ENCODE results near the gene DNM3.

Gene DNM3

GRCh38 chr1:171919891-171920887, 78.9 kb downstream of the DNM3 start:
- no peak for DNase-seq (ENCODE audit: low read depth)

DNA sequence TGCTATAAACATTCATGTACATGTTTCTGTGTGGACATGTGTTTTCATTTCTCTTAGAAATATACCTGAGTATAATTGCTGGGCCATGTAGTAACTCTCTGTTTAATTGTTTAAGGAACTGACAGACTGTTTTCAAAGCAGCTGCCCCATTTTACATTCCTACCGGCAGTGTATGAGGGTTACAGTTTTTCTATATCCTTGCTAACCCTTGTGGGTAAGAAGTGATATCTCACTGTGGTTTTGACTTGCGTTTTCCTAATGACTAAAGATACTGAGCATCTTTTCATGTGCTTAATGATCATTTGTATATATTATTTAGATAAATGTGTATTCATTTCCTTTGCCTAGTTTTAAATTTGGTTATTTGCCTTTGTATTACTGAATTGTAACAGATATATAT, 81.7 kb downstream of the DNM3 start:
- no peak for DNase-seq (ENCODE audit: low read depth)

- DNase-seq (ENCODE audit: low read depth), result no peak
Observed at GRCh38 chr1:171929121-171929520, 87.8 kb downstream of the DNM3 start.

- no peak for DNase-seq (ENCODE audit: low read depth)
Observed at GRCh38 chr1:171931752-171932151, 90.5 kb downstream of the DNM3 start.

- DNase-seq (ENCODE audit: low read depth), result no peak
Observed at GRCh38 chr1:171934664-171935063, 93.4 kb downstream of the DNM3 start.

DNA sequence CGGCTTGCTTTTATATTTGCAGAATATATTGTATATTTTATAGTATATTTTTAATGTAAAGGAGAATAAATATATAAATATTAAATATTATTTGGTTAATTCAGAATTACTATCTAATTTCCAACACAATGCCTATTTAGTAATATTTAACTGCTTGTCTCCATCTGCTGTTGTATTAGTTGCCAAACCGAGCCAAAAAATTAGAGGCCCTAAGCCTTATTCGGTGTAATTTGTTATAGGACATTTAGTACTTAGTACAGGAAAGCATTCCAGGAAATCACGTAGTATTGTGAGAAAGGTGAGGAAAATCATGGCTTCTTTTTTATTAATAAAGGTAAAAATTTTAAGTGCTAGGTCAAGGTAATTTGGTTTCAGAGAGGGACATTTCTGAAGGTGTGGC, 93.8 kb downstream of the DNM3 start:
- DNase-seq (ENCODE audit: low read depth), result no peak

DNA sequence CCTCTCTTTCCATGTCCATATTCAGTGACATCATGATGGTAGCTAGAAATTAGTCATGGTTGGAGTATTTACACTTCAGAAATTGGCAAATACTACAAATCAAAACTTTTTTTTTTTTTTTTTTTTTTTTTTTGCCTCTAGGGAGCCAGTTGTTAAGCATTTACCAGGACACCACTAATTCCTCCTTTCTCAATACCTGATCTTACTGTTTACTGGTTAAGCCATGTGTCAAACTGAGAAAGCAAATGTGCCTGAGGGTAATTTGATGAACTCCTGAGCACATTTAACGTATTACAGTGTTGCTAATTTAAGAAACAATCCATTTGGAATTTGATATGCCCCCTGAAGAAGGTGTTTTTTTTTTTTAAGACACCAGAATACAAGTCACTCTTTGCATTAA, 94.4 kb downstream of the DNM3 start:
- no peak for DNase-seq (ENCODE audit: low read depth)

- DNase-seq (ENCODE audit: low read depth), result no peak
Observed at GRCh38 chr1:171937938-171938337, 96.6 kb downstream of the DNM3 start.

DNA sequence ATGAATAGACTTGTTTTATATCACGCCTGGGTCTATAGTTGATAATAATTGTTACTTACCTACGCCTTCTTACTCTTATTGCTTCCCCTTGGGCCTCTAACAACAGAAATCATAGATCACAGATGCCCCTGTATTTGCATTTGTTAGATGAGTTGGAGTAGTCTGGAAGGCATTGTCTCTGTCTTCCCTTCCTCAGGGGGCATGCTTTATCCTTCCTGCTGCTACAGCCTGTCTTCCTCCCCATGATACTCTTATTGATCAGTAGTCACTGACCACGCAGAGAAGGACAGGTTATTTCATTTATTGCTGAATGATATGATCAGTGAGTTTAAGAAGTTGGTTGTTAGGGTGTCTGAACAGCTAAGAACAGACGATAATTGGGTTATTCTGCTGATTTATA, 98.4 kb downstream of the DNM3 start:
- DNase-seq (ENCODE audit: low read depth), result no peak

- no peak for DNase-seq (ENCODE audit: low read depth)
Observed at GRCh38 chr1:171940368-171940767, 99.1 kb downstream of the DNM3 start.

DNA sequence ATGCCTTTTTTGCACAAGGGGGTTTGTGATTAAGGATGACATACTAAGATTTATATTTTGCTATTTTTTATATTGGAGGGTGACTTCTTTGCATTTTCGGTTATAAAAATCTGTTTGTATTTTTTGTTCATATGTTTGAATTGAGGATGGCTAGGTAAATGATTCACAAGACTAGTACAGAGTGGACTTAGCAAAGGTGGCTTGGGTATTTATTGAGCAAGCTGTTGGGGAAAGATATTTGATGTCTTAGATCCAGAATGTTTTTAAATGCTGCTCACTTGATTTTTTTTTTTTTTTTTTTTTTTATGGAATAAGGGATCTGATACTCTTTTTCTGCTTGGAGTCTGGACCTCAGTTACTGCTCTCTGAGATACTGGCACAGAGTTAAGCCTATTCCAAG, 100.6 kb downstream of the DNM3 start:
- DNase-seq (ENCODE audit: low read depth), result no peak

GRCh38 chr1:171943973-171944561, 102.8 kb downstream of the DNM3 start:
- no peak for DNase-seq (ENCODE audit: low read depth)

DNA sequence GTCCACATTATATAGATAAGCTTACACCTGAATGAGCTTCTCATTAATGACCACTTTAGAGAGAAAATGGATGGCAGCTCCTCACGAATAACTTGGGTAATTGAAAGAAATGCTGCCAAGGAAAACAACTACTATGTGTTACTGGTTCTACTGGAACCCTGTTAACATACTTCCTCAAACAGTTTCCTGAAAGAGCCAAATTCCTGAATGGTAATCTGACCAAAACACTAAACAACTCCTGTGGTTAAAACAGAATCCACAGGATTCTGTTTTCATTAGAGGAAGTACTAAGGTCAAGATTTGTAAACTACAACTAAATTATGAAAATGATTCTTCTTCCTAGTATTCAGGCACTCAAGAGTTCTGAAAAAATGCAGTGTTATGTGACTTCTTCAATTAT, 107.2 kb downstream of the DNM3 start:
- no peak for DNase-seq (ENCODE audit: low read depth)

- no peak for DNase-seq (ENCODE audit: low read depth)
Observed at GRCh38 chr1:171949316-171949715, 108.0 kb downstream of the DNM3 start.

- no peak for DNase-seq (ENCODE audit: low read depth)
Observed at GRCh38 chr1:171953835-171954234, 112.5 kb downstream of the DNM3 start.

DNA sequence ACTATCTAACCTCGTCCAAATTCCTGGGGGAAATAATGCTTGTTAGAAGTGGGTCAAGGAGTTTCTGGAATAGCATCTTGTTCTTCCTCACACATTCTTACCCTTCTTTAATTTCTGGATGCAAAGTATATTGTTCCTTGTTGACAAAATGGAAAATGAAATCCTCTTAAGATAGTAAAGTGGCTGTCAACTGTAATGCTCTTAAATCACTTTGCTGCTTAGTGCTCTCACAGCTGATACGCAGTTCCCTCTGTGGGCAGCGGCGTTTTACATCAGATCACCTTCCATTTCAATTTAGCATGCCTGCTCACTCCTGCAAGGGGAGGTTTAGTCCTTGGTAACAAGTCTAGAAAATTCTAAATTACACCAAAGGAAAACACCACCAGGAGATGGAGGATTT, 113.1 kb downstream of the DNM3 start:
- no peak for DNase-seq (ENCODE audit: low read depth)

DNA sequence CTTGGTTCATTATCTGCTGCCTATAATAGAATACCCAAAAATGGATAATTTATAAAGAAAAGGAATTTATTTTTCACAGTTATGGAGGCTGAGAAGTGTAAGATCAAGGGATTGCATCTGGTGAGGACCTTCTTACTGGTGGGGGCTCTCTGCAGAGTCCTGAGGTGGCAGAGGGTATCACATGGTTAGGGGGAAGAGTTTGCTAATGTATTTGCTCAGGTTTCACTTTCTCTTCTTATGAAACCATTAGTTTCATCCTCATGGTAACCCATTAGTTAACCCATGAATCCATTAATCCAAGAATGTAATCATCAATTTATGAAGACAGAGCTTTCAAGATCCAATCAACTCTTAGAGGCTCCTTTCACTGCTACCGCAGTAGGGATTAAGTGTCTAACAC, 120.6 kb downstream of the DNM3 start:
- DNase-seq (ENCODE audit: low read depth), result no peak

DNA sequence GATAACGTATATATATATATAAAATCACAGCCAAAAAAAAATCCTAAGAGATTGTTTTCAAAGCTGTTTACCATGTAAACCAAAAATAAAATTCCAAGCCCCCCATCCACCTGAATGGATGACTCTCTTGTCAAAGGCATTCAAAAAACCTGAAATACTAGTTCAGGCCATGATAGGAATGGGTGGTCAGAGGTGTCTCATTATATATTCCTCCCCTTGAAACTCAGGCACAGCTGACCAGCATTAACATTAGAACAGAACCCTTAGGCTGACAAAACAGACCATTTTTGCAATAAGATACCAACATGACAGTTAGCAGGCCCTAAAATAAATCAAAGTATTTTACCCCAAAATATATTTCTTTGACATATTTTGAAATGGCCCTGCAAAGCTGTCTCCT, 122.5 kb downstream of the DNM3 start:
- DNase-seq (ENCODE audit: low read depth), result no peak

DNA sequence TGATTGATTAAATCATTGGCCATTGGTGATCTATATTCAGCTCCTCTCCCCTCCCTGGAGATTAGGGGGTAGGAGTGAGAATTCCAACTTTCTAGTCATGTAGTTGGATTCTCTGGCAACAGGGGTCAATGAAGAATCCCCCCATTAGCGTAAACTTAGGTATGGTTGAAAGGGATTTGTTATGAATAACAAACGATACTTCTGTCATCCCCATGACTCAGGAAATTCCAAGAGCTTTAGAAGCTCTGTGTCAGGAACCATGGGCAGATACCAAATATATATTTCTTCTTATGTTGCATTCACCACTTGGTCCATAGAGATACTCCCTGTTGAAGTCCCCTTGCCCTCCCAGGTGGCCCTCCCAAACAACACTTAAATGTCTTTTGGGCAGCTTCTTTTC, 124.5 kb downstream of the DNM3 start:
- no peak for DNase-seq (ENCODE audit: low read depth)

- no peak for DNase-seq (ENCODE audit: low read depth)
Observed at GRCh38 chr1:171966426-171967220, 125.3 kb downstream of the DNM3 start.

- DNase-seq (ENCODE audit: low read depth), result no peak
Observed at GRCh38 chr1:171969226-171969625, 127.9 kb downstream of the DNM3 start.

- no peak for DNase-seq (ENCODE audit: low read depth)
Observed at GRCh38 chr1:171969813-171970212, 128.5 kb downstream of the DNM3 start.

DNA sequence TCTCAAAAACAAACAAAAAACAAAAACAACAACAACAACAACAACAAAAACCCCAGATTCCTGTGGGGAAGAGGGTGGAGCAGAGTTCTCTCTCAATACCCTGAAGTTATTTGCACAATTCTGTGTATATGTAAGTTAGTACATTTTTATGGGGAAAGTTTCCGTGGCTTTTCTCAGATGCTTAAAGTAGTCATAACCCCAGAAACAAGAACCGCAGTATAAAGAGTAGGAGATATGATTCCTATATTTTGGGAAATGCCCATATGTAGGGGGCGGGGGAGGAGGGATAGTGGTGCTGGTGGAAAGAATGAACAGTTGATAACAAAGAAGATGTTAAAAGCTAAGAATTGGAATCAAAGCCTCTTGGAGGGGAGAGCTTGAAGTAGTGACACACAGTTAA, 131.5 kb downstream of the DNM3 start:
- no peak for DNase-seq (ENCODE audit: low read depth)

All from activated T-helper 9 cell treated with anti-CD3 and anti-CD28 coated beads, Interleukin-2, amount 50 U/mL, for 16 hours (primary cell).